ENCODE measurements around the gene ZNF804A. TPM values are rescaled to one million over a fixed set of nuclear protein-coding genes. Genes with fewer than 3 reads are reported as not detected.

The ZNF804A gene
- total RNA-seq, 1 donor from 2014 or later = not detected

GRCh38 chr2:184680825-184681224 is 82.5 kb downstream of the ZNF804A start:
- DNase-seq (ENCODE audit: low read depth) = no peak
- H3K27me3 ChIP-seq (ENCODE audit: control insufficient read depth, insufficient read depth, low read length) = no peaks in the 10 kb centered on the region
- H3K4me3 ChIP-seq (ENCODE audit: low read depth, low read length) = no peak overlapping the region
- H3K36me3 ChIP-seq (ENCODE audit: control insufficient read depth, insufficient read depth, low read length) = no peaks in the 10 kb centered on the region
- no peak for TF ChIP-seq CTCF (IDR thresholded peaks at IDR 0.05; ENCODE audit: insufficient read depth, low read length, poor library complexity, severe bottlenecking)

- no peak overlapping the region for H3K4me3 ChIP-seq (ENCODE audit: low read depth, low read length)
- no peak for DNase-seq (ENCODE audit: low read depth)
- no peaks in the 10 kb centered on the region for H3K36me3 ChIP-seq (ENCODE audit: control insufficient read depth, insufficient read depth, low read length)
- TF ChIP-seq CTCF (IDR thresholded peaks at IDR 0.05; ENCODE audit: insufficient read depth, low read length, poor library complexity, severe bottlenecking) = no peak
- no peaks in the 10 kb centered on the region for H3K27me3 ChIP-seq (ENCODE audit: control insufficient read depth, insufficient read depth, low read length)
These were observed 83.5 kb downstream of the ZNF804A start for GRCh38 chr2:184681642-184682321.

- no peaks in the 10 kb centered on the region for H3K36me3 ChIP-seq (ENCODE audit: control insufficient read depth, insufficient read depth, low read length)
- H3K27me3 ChIP-seq (ENCODE audit: control insufficient read depth, insufficient read depth, low read length) = no peaks in the 10 kb centered on the region
- H3K4me3 ChIP-seq (ENCODE audit: low read depth, low read length) = no peak overlapping the region
- DNase-seq (ENCODE audit: low read depth) = no peak
- no peak for TF ChIP-seq CTCF (IDR thresholded peaks at IDR 0.05; ENCODE audit: insufficient read depth, low read length, poor library complexity, severe bottlenecking)
These were observed 85.6 kb downstream of the ZNF804A start for GRCh38 chr2:184683911-184684310.

GRCh38 chr2:184685999-184686841 is 87.9 kb downstream of the ZNF804A start:
- TF ChIP-seq CTCF (IDR thresholded peaks at IDR 0.05; ENCODE audit: insufficient read depth, low read length, poor library complexity, severe bottlenecking) = no peak
- DNase-seq (ENCODE audit: low read depth) = no peak

GRCh38 chr2:184689638-184690037 is 91.3 kb downstream of the ZNF804A start:
- DNase-seq (ENCODE audit: low read depth) = no peak
- Histone ChIP-seq H3K36me3 (ENCODE audit: control insufficient read depth, insufficient read depth, low read length) (no peaks in the 10 kb centered on the region), H3K27me3 (ENCODE audit: control insufficient read depth, insufficient read depth, low read length) (no peaks in the 10 kb centered on the region), H3K4me3 (ENCODE audit: low read depth, low read length) (no peak overlapping the region)
- TF ChIP-seq CTCF (IDR thresholded peaks at IDR 0.05; ENCODE audit: insufficient read depth, low read length, poor library complexity, severe bottlenecking) = no peak

More at GRCh38 chr2:184685999-184686841, 87.9 kb downstream of the ZNF804A start:
- Histone ChIP-seq H3K36me3 (ENCODE audit: control insufficient read depth, insufficient read depth, low read length) (no peaks in the 10 kb centered on the region), H3K4me3 (ENCODE audit: low read depth, low read length) (no peak overlapping the region), H3K27me3 (ENCODE audit: control insufficient read depth, insufficient read depth, low read length) (no peaks in the 10 kb centered on the region)
